A549 (cell line): ENCODE results near the gene TSHZ2.

Experiments
- CEBPB ChIP-seq, 2 experiments: fragments of >200 bp in 1 of 2; sonication (Bioruptor Twin) in 1 of 2; formaldehyde crosslinking in 1 of 2; IDR thresholded peaks; 2 replicates each; pipeline ENCODE4 v1.6.1; 2012 to 2016
- CTCF ChIP-seq: fragments of >200 bp; sonication (Bioruptor Twin); formaldehyde crosslinking; IDR thresholded peaks from 3 replicates; pipeline ENCODE4 v1.5.1; 2016
- EP300 ChIP-seq, 2 experiments: fragments of >200 bp; sonication (Bioruptor Twin); formaldehyde crosslinking; IDR thresholded peaks; 2 replicates in 1 of 2; 3 replicates in 1 of 2; pipeline ENCODE4 v1.6.1; 2016 to 2017
- HMGXB4 ChIP-seq: fragments of 250-450 bp; sonication (Bioruptor Pico); IDR thresholded peaks from 2 replicates; pipeline ENCODE4 v1.5.0; 2021; ENCODE audit warnings: mild to moderate bottlenecking, moderate library complexity, borderline replicate concordance
- TFCP2L1 ChIP-seq: fragments of 250-450 bp; sonication (Bioruptor Pico); IDR thresholded peaks from 2 replicates; pipeline ENCODE4 v1.5.0; 2021; ENCODE audit warnings: mild to moderate bottlenecking
- ZC3H11A ChIP-seq: fragments of 450-650 bp; IDR thresholded peaks from 2 replicates; pipeline ENCODE4 v1.6.1; 2014; ENCODE audit warnings: antibody characterized with exemption, mild to moderate bottlenecking

DNA sequence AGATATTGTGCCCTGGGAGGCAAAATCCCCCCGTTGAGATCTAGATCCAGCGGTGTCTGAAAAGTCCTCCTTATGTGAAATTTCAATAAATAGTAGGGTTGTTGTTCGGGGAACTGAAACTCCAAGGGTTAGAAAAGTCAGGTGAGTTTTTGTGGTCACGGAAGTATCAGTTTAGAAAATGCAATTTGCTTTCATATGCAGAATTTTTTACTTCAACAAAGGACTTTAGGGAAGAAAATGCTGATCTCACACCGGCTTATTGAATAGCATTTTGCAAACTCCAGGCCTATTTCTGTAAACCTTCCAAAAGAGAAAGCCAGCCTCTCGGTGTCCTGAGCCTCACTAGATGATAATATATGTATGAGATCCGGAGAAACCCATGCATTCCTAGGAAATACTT is 254.7 kb downstream of the TSHZ2 start:
- TF ChIP-seq ZC3H11A (no peak), HMGXB4 (CRISPR knock-in tag) (no peak), CTCF (no peak), TFCP2L1 (CRISPR knock-in tag) (no peak), CEBPB (IDR thresholded peaks at IDR 0.05) (no peak), EP300 (IDR thresholded peaks at IDR 0.05) (no peak)
